DOHH2 (cell line): ENCODE measurements around the gene CPS1.

Experiments
- EZH2phosphoT487 ChIP-seq: fragments of 200-600 bp; sonication (generic); IDR thresholded peaks from 2 replicates; pipeline ENCODE4 v1.6.1; 2017; ENCODE audit warnings: borderline replicate concordance, mild to moderate bottlenecking, antibody characterized with exemption, low read length, moderate library complexity, mixed read lengths
- TF ChIP-seq, protein P1 (sequence below): fragments of 200-600 bp; sonication (generic); IDR thresholded peaks from one replicate; pipeline ENCODE4 v1.5.1; 2014; ENCODE audit warnings: antibody characterized with exemption, mild to moderate bottlenecking, low read depth, low read length; ENCODE audit not compliant: poor library complexity, severe bottlenecking

DNA sequence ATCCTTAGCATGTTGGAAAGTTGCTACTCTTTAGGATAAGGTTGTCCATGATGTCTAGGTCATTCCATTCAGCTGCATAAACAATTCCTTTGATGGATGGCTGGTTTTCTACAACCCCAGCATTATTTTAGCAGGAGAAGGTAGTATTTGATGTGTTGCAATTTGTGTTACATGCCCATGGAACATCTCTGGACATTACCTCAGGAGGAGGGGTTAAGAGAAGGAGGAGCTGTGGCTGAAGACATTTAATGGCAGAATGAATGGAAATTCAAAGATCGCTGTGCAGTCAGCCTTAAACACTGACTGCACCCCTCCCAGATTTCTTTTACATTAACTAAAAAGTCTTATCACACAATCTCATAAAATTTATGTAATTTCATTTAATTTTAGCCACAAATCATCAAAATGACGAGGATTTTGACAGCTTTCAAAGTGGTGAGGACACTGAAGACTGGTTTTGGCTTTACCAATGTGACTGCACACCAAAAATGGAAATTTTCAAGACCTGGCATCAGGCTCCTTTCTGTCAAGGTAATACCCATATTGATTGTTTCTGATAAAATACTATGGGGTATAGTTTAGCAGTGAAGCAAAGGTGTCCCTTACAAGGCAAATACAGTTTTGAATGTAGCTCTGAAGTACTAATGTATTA lies at the start of gene CPS1:
- TF ChIP-seq, protein P1, sequence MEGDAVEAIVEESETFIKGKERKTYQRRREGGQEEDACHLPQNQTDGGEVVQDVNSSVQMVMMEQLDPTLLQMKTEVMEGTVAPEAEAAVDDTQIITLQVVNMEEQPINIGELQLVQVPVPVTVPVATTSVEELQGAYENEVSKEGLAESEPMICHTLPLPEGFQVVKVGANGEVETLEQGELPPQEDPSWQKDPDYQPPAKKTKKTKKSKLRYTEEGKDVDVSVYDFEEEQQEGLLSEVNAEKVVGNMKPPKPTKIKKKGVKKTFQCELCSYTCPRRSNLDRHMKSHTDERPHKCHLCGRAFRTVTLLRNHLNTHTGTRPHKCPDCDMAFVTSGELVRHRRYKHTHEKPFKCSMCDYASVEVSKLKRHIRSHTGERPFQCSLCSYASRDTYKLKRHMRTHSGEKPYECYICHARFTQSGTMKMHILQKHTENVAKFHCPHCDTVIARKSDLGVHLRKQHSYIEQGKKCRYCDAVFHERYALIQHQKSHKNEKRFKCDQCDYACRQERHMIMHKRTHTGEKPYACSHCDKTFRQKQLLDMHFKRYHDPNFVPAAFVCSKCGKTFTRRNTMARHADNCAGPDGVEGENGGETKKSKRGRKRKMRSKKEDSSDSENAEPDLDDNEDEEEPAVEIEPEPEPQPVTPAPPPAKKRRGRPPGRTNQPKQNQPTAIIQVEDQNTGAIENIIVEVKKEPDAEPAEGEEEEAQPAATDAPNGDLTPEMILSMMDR: no peak
- no peak for TF ChIP-seq EZH2phosphoT487
